Measurements from ENCODE around the gene NEURL1B. TPM values are rescaled to one million over a fixed set of nuclear protein-coding genes. Genes with fewer than 3 reads are reported as not detected.

The NEURL1B gene
- total RNA-seq, 1 donor from 2014 or later = 4.4 TPM

DNA sequence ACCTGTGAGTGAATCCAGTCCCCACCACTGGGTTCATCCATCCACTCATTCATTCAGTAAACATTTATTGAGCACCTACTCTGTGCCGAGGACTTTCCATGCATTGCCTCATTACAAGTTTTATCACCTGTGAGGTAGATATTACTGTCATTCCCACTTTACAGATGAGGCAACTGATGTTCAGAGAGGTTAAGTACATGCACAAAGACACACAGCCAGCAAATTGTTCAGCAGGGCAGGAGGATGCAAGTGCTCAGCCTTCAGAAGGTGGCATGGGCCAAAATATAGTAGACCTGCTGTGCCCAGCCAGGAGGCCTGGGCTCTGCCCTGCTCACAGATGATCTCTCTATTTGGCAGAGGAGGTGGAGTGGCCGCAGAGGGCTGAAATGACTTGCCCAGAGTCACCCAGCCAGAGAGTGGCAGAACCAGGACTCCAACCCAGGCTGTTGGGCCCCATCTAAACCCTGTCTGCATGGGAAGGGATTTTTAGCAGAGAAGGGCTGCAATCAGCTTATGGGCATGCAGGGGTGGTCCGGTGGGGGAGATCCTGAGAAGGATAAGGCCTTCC lies 7.6 kb upstream of the NEURL1B start:
- no peak for DNase-seq (ENCODE audit: low read depth)
- TF ChIP-seq, protein P1, sequence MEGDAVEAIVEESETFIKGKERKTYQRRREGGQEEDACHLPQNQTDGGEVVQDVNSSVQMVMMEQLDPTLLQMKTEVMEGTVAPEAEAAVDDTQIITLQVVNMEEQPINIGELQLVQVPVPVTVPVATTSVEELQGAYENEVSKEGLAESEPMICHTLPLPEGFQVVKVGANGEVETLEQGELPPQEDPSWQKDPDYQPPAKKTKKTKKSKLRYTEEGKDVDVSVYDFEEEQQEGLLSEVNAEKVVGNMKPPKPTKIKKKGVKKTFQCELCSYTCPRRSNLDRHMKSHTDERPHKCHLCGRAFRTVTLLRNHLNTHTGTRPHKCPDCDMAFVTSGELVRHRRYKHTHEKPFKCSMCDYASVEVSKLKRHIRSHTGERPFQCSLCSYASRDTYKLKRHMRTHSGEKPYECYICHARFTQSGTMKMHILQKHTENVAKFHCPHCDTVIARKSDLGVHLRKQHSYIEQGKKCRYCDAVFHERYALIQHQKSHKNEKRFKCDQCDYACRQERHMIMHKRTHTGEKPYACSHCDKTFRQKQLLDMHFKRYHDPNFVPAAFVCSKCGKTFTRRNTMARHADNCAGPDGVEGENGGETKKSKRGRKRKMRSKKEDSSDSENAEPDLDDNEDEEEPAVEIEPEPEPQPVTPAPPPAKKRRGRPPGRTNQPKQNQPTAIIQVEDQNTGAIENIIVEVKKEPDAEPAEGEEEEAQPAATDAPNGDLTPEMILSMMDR (conservative IDR thresholded peaks at IDR 0.05; ENCODE audit: low read depth, low read length) = no peak
- no peak overlapping the region for H3K4me3 ChIP-seq (ENCODE audit: low read depth, low read length)

DNA sequence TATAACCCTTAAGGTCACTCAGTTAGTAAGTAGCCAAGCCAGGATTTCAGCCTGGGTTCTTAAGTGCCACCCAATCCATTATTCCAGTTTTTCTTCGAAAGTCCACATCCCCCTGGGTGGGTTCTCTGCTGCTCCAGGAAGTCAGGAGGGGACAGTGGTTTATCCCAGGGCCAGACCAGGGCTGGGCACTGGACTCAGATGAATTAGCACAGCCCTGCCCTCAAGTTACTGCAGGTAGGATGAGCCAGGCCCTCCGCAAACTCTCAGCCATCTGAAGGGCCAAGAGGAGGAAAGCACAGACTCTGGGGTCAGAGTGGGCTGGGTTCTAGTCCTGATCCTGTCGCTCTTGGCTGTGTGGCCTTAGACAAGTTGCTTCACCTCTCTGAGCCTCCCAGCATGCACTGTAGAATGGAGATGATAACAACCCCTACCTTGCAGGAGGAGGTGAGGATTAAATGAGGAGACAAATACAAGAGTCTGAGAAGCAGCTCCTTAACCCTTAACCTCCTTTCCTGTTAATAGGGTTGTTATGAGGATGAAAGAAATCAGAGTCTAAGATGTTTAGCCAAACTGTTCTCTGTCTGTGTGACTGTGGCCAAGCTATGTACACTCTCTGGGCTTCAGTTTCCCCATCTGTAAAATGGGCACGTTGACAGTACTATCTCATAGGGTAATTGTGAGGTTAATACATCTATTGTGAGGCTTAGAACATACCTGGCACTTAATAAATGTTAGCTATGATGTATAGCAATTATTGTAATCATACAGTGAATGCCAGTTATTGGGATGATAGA lies 6.8 kb upstream of the NEURL1B start:
- no peak overlapping the region for H3K4me3 ChIP-seq (ENCODE audit: low read depth, low read length)
- TF ChIP-seq, protein P1 (conservative IDR thresholded peaks at IDR 0.05; ENCODE audit: low read depth, low read length) = no peak
- no peak for DNase-seq (ENCODE audit: low read depth)

DNA sequence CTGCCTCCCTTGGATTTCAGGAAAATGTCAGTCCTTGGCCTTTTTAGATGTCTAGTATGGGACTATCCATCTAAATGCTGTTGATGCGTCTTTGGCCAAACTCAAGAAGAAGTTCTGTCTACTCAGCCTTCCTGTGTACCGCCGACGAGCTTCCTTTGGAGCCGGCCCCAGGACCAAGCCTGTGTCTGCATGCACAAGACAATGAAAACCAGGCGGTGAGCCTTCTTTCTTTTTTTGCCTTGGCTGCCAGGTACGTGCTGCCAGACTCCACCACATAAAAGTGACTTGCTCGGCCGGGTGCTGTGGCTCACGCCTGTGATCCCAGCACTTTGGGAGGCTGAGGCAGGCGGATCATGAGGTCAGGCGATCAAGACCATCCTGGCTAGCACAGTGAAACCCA lies 6.0 kb upstream of the NEURL1B start:
- DNase-seq (ENCODE audit: low read depth) = no peak
- TF ChIP-seq, protein P1 (conservative IDR thresholded peaks at IDR 0.05; ENCODE audit: low read depth, low read length) = no peak
- no peak overlapping the region for H3K4me3 ChIP-seq (ENCODE audit: low read depth, low read length)

DNA sequence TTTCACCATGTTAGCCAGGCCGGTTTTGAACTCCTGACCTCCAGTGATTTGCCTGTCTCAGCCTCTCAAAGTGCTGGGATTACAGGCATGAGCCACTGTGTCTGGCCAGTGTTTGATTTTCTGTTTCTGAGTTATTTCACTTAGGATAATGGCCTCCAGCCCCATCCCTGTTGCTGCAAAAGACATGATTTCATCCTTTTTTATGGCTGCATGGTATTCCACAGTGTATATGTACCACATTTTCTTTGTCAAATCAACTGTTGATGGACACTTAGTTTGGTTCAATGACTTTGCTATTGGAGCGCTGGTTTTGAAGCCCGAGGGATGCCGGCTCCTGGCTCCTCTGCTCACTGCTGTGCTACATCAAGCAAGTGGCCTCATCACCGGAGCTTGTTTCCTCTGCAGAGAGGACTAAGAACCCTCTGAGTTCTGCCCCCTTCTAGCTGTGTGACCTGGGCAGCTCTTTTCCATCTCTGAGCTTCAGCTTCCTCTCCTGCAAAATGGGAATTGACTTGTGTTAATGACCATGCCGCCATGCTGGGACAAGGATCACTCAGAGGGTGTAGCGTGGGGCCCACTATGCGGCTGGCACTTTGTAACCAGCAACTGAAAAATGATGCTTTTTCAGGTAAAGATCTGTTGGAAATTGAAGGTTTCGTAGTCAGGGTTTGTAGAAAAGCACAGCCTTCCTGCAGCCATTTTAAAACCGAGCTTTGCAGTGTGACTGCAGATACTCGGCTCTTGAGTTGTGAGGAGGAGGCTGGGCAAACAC lies 4.6 kb upstream of the NEURL1B start:
- no peak for DNase-seq (ENCODE audit: low read depth)
- H3K4me3 ChIP-seq (ENCODE audit: low read depth, low read length) = no peak overlapping the region
- TF ChIP-seq, protein P1 (conservative IDR thresholded peaks at IDR 0.05; ENCODE audit: low read depth, low read length) = no peak

DNA sequence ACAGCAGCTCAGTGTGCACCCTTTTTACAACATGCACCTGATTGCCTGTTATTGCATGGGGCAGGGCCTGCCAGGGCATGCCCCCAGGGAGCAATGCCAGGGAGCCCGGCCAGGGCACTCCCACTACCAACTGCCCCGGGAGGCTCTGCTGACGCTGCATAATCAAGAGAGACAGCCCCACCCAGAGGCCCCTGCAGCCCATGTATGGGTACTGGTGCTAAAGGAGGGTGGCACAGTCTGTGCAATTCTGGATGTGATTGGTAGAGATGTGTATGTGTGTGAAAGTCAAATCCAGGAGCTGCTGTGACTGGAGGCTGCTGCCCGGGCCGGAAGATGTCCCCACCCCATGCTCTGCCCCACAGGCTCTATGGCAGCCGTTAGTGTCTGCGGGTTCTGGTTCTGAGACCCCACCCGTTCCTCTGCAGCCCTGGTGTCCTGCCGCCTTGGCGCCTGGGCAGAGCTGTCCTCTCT lies 3.9 kb upstream of the NEURL1B start:
- H3K4me3 ChIP-seq (ENCODE audit: low read depth, low read length) = no peak overlapping the region
- TF ChIP-seq, protein P1 (conservative IDR thresholded peaks at IDR 0.05; ENCODE audit: low read depth, low read length) = no peak
- no peak for DNase-seq (ENCODE audit: low read depth)

DNA sequence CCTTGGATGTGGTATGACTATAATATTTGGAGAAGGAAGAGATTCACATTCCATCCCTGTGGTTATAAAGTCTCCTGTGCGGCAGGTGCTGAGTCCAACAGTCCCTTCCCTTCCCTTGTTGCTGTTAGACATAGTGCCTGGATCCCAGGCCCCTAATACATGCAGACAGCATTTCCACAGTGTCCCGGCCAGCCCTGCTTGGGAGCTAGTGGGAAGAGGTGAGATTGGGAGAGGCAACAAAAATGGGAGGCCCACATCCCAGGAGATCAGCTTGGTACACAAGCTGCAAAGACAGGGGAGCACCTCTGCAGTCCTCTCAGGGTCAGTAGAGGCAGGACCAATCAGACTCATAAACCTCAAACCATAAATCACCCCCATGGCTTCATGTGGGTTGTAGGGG lies 3.3 kb upstream of the NEURL1B start:
- no peak overlapping the region for H3K4me3 ChIP-seq (ENCODE audit: low read depth, low read length)
- DNase-seq (ENCODE audit: low read depth) = no peak
- TF ChIP-seq, protein P1 (conservative IDR thresholded peaks at IDR 0.05; ENCODE audit: low read depth, low read length) = no peak

Data from epithelial cell of proximal tubule (primary cell).